Activated CD4-positive, alpha-beta T cell treated with anti-CD3 and anti-CD28 coated beads, Interleukin-2, amount 10 ng/mL, durations not matched to agents 7 days and 5 days (primary cell): ENCODE data around the gene TRIM59. TPM values are rescaled to one million over a fixed set of nuclear protein-coding genes. Genes with fewer than 3 reads are reported as not detected.

Experiments
- CTCF ChIA-PET: fragments of 350-600 bp; sonication (Branson Sonifier 250); formaldehyde crosslinking; loops from one replicate; lab custom pipeline; 2021; ENCODE audit warnings: antibody characterized with exemption; lab: Charles Lee
- POLR2A ChIA-PET: fragments of 350-600 bp; sonication (Branson Sonifier 250); formaldehyde crosslinking; loops from one replicate; lab custom pipeline; 2021; ENCODE audit warnings: antibody characterized with exemption; lab: Charles Lee
- DNase-seq: peaks from one replicate; pipeline ENCODE4 v3.0.0-alpha.2; 2020
- H3K27ac Mint-ChIP-seq: one replicate; pipeline ENCODE4 v1.8.0; 2021; ENCODE audit warnings: mild to moderate bottlenecking, moderate library complexity, mixed read lengths
- H3K27me3 Mint-ChIP-seq: one replicate; pipeline ENCODE4 v1.8.0; 2021; ENCODE audit warnings: mixed read lengths
- H3K36me3 Mint-ChIP-seq: one replicate; pipeline ENCODE4 v1.8.0; 2021; ENCODE audit warnings: low read depth, mixed read lengths
- H3K4me1 Mint-ChIP-seq: one replicate; pipeline ENCODE4 v1.8.0; 2021; ENCODE audit warnings: mixed read lengths
- H3K4me3 Mint-ChIP-seq: one replicate; pipeline ENCODE4 v1.8.0; 2021; ENCODE audit warnings: mild to moderate bottlenecking, moderate library complexity, mixed read lengths
- H3K9me3 Mint-ChIP-seq: one replicate; pipeline ENCODE4 v1.8.0; 2021; ENCODE audit warnings: mixed read lengths
- total RNA-seq, 2 experiments: library from RNA; stranded (reverse); gene quantifications; one replicate each; pipeline ENCODE4 v1.2.3, GENCODE V29; 2021

TRIM59 gene
- total RNA-seq, 2 experiments from 2014 or later, result 58.2 to 79.8 TPM

- Mint-ChIP-seq H3K4me3 (peak overlapping the region; percentile 89), H3K9me3 (no peaks in the 10 kb centered on the region), H3K4me1 (peaks cover 51% of the 10 kb centered on the region), H3K27ac (peak overlapping the region; percentile 99), H3K27me3 (no peaks in the 10 kb centered on the region), H3K36me3 (peaks cover 44% of the 10 kb centered on the region)
- ChIA-PET CTCF (interaction anchor here (1.0 to 1.4 kb wide), 3 partner anchors 9 to 14 kb away, joined by 4 to 9 read pairs (median 5); no protein-coding TSS in a partner anchor), POLR2A (interaction anchor here (1.2 to 2.4 kb wide), 2 partner anchors 14 to 48 kb away, joined by 3 to 21 read pairs (median 11); partner anchors contain the start of gene TRIM59)
- DNase-seq, result peak; percentile 26
Observed at GRCh38 chr3:160400702-160401150, 48.9 kb downstream of the TRIM59 start.

- ChIA-PET POLR2A (interaction anchor here (2.4 kb wide), 1 partner anchor 49 kb away, joined by 21 read pairs; the partner anchor contains the start of gene TRIM59), CTCF (interaction anchor here (0.6 to 1.4 kb wide), 4 partner anchors 10 to 50 kb away, joined by 4 to 5 read pairs (median 4); partner anchors contain the start of gene TRIM59)
- Mint-ChIP-seq H3K27ac (peak overlapping the region; percentile 99), H3K9me3 (no peaks in the 10 kb centered on the region), H3K36me3 (peaks cover 44% of the 10 kb centered on the region), H3K27me3 (no peaks in the 10 kb centered on the region), H3K4me3 (peak overlapping the region; percentile 89), H3K4me1 (peaks cover 51% of the 10 kb centered on the region)
- peak; percentile 52 for DNase-seq
Observed at GRCh38 chr3:160400030-160400701, 49.4 kb downstream of the TRIM59 start.

DNA sequence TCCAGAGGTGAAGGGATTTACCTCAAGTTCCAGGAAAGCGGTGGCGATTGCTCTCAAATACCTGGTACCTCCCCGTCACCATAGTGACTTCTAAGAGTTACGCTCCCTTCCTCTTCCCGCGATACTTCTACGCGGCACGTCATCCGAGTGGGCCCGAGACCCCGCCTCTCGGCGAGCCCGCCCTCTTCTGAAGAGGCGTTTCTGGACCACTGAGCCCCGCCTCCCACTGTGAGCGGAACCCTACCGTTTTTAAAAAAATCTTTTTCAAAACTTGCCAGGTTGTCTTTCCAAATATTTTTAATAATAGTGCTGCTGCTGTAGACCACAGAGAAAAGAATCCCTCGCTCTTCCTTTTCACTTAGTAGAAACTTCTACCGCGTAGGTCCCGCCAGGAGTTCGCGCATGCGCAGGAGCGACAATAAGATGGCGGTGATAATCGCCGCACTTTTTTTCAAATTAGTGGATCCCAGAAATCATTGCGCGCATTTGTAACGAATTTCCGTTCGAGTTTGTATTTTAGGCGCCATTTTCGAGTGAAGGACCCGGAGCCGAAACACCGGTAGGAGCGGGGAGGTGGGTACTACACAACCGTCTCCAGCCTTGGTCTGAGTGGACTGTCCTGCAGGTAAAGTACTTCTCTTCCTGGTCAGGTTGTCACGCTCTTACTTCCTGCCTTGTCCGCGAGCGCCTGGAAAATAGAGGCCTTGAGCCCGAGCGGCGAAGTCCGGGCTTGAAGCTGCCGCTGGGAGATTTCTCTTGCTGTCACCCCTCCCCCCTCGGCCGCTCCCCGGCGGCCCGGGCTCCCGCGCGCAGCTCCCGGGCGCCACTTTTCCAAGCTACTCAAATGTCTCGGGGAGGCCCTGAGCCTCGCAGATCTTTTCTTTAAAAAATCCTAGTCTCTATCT lies 50.2 kb downstream of the TRIM59 start, which contains the start of the genes IFT80 and SMC4:
Gene IFT80 (minus strand): TSS at position 101 of the 905 bp plus-strand sequence. CDS start 14,625 bp downstream, outside the sequence.
Gene SMC4 (plus strand): TSS at position 526 of the 905 bp plus-strand sequence. CDS start 1,177 bp downstream, outside the sequence.
- H3K9me3 Mint-ChIP-seq, result no peaks in the 10 kb centered on the region
- peaks cover 47% of the 10 kb centered on the region for H3K4me1 Mint-ChIP-seq
- CTCF ChIA-PET, result interaction anchor here (0.6 to 1.4 kb wide), 4 partner anchors 11 to 50 kb away, joined by 4 to 5 read pairs (median 4); partner anchors contain the start of gene TRIM59
- H3K27me3 Mint-ChIP-seq, result no peaks in the 10 kb centered on the region
- POLR2A ChIA-PET, result interaction anchor here (2.4 kb wide), 1 partner anchor 50 kb away, joined by 21 read pairs; the partner anchor contains the start of gene TRIM59
- H3K36me3 Mint-ChIP-seq, result peaks cover 41% of the 10 kb centered on the region
- DNase-seq, result peak; percentile 97
- peak within 1 kb of the TSS; percentile 99 for H3K27ac Mint-ChIP-seq
- peak within 1 kb of the TSS; percentile 89 for H3K4me3 Mint-ChIP-seq

DNA sequence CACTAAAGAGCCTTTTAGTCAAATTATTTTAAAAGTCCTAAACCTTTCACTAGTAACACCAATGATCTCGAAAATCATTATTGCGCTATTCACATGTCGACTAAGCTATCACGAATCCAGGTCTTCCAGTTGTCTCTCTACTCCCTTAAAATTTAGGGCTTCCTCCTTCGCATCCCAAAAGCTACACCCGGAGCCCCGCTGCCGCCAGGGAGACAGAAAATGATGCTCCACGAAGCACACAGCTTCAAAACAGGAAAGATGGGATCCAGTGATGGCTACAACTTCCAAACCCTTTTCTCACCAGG lies 50.8 kb downstream of the TRIM59 start:
- Mint-ChIP-seq H3K9me3 (no peaks in the 10 kb centered on the region), H3K4me3 (peak overlapping the region; percentile 89), H3K27ac (peak overlapping the region; percentile 99), H3K36me3 (peaks cover 36% of the 10 kb centered on the region), H3K27me3 (no peaks in the 10 kb centered on the region), H3K4me1 (peaks cover 41% of the 10 kb centered on the region)
- no peak for DNase-seq
- ChIA-PET CTCF (no interaction called here), POLR2A (interaction anchor here (2.4 kb wide), 1 partner anchor 50 kb away, joined by 21 read pairs; the partner anchor contains the start of gene TRIM59)

DNA sequence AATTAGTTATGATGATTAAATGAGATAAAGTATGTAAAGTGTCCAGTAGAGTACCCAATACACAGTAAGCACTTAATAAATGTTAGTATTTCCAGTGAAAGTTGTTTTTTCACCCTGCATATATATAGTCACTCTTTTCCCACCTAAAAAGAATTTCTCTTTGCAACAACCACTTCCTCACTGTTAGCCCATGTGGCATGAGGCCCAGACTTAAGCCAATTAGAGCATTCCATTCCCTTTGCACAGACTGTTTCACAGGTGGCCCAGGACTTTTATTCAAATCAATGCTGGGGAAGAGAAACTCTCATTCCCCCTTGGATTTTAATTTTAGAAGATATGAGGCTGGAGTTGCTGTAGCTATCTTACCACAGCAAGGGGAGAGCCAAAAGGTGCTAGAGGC lies 54.3 kb downstream of the TRIM59 start:
- Mint-ChIP-seq H3K27me3 (no peaks in the 10 kb centered on the region), H3K9me3 (no peaks in the 10 kb centered on the region), H3K36me3 (peaks cover 9% of the 10 kb centered on the region), H3K27ac (no peak overlapping the region), H3K4me3 (no peak overlapping the region), H3K4me1 (peaks cover 30% of the 10 kb centered on the region)
- ChIA-PET POLR2A (interaction anchor here (0.6 kb wide), 1 partner anchor 368 kb away, joined by 4 read pairs; no protein-coding TSS in a partner anchor), CTCF (interaction anchor here (0.9 to 1.6 kb wide), 5 partner anchors 11 to 170 kb away, joined by 3 to 4 read pairs (median 3); partner anchors contain the start of gene C3orf80)
- DNase-seq, result no peak

DNA sequence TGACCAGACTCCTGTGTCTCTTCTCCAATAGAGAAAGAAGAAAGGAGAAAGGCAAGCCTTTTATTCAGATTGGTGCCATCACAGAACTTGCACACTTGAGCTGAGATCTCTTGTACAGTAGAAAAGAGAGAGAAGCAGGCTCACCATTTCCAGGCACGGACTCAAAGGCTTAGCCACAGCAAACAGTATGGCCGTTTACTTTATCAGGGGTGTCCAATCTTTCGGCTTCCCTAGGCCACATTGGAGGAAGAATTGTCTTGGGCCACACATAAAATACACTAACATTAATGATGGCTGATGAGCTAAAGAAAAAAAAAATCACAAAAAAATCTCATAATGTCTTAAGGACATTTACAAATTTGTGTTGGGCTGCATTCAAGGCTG lies 55.6 kb downstream of the TRIM59 start:
- Mint-ChIP-seq H3K4me3 (no peak overlapping the region), H3K27ac (no peak overlapping the region), H3K36me3 (peaks cover 6% of the 10 kb centered on the region), H3K27me3 (no peaks in the 10 kb centered on the region), H3K9me3 (no peaks in the 10 kb centered on the region), H3K4me1 (peaks cover 30% of the 10 kb centered on the region)
- DNase-seq, result no peak
- CTCF ChIA-PET, result interaction anchor here (0.7 to 1.0 kb wide), 2 partner anchors 42 to 362 kb away, joined by 3 read pairs; no protein-coding TSS in a partner anchor
- POLR2A ChIA-PET, result no interaction called here

GRCh38 chr3:160393346-160394008 lies 56.1 kb downstream of the TRIM59 start:
- DNase-seq, result no peak
- ChIA-PET CTCF (interaction anchor here (1.0 kb wide), 1 partner anchor 42 kb away, joined by 3 read pairs; no protein-coding TSS in a partner anchor), POLR2A (no interaction called here)
- Mint-ChIP-seq H3K4me1 (peaks cover 26% of the 10 kb centered on the region), H3K27me3 (no peaks in the 10 kb centered on the region), H3K4me3 (no peak overlapping the region), H3K9me3 (no peaks in the 10 kb centered on the region), H3K27ac (no peak overlapping the region), H3K36me3 (peaks cover 6% of the 10 kb centered on the region)

DNA sequence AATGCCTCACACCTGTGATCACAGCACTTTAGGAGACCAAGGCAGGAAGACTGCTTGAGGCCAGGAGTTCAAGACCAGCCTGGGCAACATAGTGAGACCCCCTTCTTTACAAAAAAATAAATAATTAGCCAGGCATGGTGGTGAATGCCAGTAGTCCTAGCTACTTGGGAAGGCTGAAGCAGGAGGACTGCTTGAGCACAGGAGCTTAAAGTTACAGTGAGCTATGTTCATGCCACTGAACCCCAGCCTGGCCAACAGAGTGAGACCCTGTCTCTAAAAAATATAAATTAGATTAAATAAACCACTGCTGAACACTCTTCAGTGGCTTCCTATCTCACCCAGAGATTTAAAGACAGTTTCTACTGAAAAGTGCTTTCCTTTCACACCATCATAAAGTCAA lies 56.8 kb downstream of the TRIM59 start:
- DNase-seq, result no peak
- Mint-ChIP-seq H3K4me3 (no peak overlapping the region), H3K27ac (no peak overlapping the region), H3K27me3 (no peaks in the 10 kb centered on the region), H3K4me1 (peaks cover 21% of the 10 kb centered on the region), H3K9me3 (no peaks in the 10 kb centered on the region), H3K36me3 (peaks cover 6% of the 10 kb centered on the region)
- CTCF ChIA-PET, result interaction anchor here (0.5 to 0.6 kb wide), 2 partner anchors 59 to 421 kb away, joined by 3 read pairs; no protein-coding TSS in a partner anchor
- POLR2A ChIA-PET, result no interaction called here

DNA sequence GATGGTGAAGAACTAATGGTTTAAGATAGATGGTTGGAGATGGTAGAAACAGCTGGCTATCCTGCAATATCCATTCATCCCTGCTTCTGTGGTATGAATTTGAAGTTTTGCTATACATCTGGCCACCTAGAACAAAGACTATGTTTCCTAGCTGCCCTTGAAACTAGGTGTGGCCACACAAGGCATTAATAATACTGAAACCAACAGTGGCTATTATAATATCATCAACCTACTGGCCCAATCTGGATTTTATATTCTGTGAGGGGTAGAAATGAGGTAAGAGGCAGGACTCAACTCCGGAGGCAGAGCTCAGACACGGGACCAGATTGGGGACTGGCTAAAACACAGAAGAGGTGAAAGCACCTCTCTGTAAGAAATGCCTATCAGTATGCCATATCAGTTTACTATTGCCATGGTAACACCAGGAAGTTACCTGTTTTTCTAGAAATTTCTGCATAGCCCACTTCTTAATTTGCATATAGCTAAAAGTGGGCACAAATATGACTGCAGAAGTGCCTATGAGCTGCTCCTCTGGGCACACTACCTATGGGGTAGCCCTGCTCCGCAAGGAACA lies 58.9 kb downstream of the TRIM59 start:
- ChIA-PET CTCF (interaction anchor here (1.3 kb wide), 1 partner anchor 59 kb away, joined by 4 read pairs; the partner anchor contains the start of gene TRIM59), POLR2A (no interaction called here)
- Mint-ChIP-seq H3K27me3 (no peaks in the 10 kb centered on the region), H3K9me3 (peaks cover 2% of the 10 kb centered on the region), H3K27ac (no peak overlapping the region), H3K4me3 (no peak overlapping the region), H3K4me1 (peaks cover 9% of the 10 kb centered on the region), H3K36me3 (peaks cover 5% of the 10 kb centered on the region)
- DNase-seq, result no peak
